Duodenal mucosa (tissue), 2 donors: ENCODE data around the gene FAM168B.

Experiments used
- H3K27ac ChIP-seq: one replicate; pipeline ENCODE4 v1.7.0; 2013; ENCODE audit warnings: low read depth, low read length
- H3K27me3 ChIP-seq, 2 donors: one replicate each; pipeline ENCODE4 v1.7.0; 2013; ENCODE audit warnings: low read length in 2 of 2, control low read depth in 1 of 2; ENCODE audit not compliant: insufficient read depth in 2 of 2, control insufficient read depth in 1 of 2
- H3K36me3 ChIP-seq, 2 donors: one replicate each; pipeline ENCODE4 v1.7.0; 2013; ENCODE audit warnings: low read length in 2 of 2, control low read depth in 1 of 2; ENCODE audit not compliant: insufficient read depth in 2 of 2, control insufficient read depth in 1 of 2
- H3K4me1 ChIP-seq, 2 donors: one replicate each; pipeline ENCODE4 v1.7.0; 2013; ENCODE audit warnings: low read length in 2 of 2, control low read depth in 1 of 2; ENCODE audit not compliant: insufficient read depth in 2 of 2, control insufficient read depth in 1 of 2
- H3K4me3 ChIP-seq, 2 donors: one replicate each; pipeline ENCODE4 v1.7.0; 2013; ENCODE audit warnings: low read length in 2 of 2, low read depth in 1 of 2
- H3K9ac ChIP-seq, 2 donors: one replicate each; pipeline ENCODE4 v1.7.0; 2013; ENCODE audit warnings: low read length in 2 of 2, low read depth in 1 of 2
- H3K9me3 ChIP-seq, 2 donors: one replicate each; pipeline ENCODE4 v1.7.0; 2013; ENCODE audit warnings: low read length in 2 of 2, control low read depth in 1 of 2; ENCODE audit not compliant: control insufficient read depth in 1 of 2

FAM168B gene

DNA sequence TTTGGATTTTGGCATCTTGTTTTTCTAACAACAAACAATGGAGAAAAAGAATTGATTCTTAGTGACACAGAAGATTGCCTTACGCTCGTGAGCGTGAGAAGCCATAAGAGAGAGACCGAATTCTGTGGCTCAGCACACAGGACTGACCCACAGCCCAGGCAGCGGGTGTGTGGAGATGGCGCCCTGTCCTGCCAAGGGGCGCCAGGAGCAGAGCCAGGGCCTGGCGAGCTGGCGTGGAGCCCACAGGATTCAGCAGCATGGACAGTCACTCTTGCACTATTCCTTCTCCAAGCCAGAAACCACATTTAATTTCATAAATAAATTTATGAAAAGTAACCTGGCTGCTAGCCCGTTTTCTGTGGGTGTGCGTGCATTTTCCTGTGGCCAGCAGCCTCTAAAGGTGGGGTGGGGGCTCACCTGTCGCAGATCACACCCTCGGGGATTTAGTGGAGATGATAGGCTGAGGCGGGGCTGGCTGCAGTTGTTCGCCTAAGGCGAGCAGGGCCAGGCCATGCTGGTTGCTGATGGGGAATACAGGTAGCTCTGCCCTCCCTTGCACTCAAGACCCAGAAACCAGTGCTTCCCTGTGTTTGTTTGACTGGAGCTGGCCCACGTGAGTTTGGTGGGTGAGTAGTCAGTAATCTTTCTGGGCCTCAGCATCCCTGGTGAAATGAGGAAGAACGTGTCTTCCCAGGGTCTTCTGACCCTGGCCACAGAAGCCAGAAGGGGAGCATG is 46.2 kb downstream of the FAM168B start:
- no peaks in the 10 kb centered on the region for H3K27me3 ChIP-seq
- H3K4me3 ChIP-seq: no peak overlapping the region
- H3K27ac ChIP-seq: no peak overlapping the region
- H3K9me3 ChIP-seq: no peaks in the 10 kb centered on the region
- peaks cover 24 to 58% of the 10 kb centered on the region in 2 donors for H3K36me3 ChIP-seq
- no peak overlapping the region for H3K9ac ChIP-seq
- no peaks in the 10 kb centered on the region for H3K4me1 ChIP-seq

DNA sequence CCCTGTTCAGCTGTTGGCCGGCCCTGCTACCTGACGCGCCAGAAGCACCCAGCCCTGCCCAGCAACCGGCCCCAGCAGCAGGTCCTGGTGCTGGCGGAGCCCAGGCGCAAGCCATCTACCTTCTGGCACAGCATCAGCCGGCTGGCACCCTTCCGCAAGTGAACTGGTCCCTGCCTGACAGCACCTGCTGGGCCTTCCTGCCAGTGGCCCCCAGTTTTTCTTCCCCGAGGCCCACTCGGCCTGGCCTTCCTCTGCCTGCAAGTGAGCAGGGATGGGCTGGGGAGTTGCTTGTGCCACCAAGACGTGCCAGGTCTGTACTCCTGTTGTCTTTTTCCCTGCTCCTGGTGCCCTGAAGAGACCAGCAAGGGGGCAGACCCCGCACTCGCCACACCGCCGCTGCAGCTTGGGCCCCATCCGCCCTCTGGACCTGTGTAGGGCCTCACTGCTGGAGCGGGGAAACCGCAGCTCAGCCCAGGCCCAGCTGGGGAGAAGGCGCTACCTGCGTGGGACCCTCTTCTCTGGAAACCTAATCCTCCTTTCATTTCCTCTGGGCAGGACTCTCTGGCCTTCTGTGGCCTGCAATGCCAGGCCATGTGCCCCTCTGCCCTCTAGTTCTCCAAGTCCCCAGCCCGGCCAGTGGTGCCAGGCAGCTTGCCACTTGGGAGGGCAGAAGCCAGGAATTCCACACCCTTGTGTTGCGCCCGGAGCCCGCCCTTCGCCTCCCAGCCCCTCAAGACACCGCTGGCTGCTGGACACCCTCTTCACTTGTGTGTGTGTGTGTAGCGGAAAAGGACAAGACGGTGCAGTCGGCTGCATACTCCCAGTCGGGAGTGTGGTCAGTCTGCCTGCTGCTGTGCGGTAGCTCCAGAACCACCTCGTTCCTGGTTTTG is 47.0 kb downstream of the FAM168B start:
- Histone ChIP-seq H3K4me1 (no peaks in the 10 kb centered on the region), H3K4me3 (no peak overlapping the region), H3K9me3 (no peaks in the 10 kb centered on the region), H3K27me3 (peaks cover 0 to 1% of the 10 kb centered on the region in 2 donors), H3K36me3 (peaks cover 18 to 50% of the 10 kb centered on the region in 2 donors), H3K27ac (no peak overlapping the region), H3K9ac (no peak overlapping the region)

DNA sequence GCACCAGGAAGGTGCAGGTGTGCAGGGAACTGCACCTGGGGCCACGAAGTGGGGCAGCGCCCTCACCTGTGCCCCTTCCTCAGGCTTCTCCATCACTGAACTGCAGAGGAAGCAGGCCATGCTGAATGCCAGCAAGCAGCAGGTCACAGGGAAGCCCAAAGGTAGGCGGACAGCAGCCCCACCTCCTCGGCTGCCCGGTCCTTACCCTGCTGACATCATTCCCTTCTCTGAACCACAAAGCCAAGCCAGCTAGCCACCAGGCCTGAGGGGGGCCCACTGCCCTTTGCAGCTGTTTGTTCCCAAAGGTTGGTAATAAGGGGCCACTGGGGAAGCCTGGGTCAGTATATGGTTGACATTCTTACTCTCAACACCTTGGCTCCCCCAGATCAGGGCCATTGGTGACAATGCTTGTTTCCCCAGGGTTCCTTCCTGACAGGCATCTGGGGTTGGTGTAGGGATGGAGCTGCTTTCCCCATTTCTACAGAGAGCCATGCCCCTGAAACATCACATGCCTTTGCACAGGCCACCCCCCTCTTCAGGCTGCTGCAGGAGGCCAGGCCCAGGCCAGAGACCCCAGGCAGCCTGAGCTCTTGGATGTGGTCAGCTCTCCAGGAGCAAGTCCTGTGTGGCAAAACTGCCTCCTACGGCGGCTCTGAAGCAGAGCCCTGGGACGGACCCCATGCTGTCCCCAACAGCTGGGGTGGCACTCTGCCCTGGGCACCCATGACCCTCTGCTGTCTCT is 47.8 kb downstream of the FAM168B start:
- H3K4me1 ChIP-seq: no peaks in the 10 kb centered on the region
- H3K9me3 ChIP-seq: no peaks in the 10 kb centered on the region
- H3K9ac ChIP-seq: no peak overlapping the region
- H3K4me3 ChIP-seq: no peak overlapping the region
- peaks cover 0 to 10% of the 10 kb centered on the region in 2 donors for H3K27me3 ChIP-seq
- peaks cover 18 to 42% of the 10 kb centered on the region in 2 donors for H3K36me3 ChIP-seq
- H3K27ac ChIP-seq: no peak overlapping the region

DNA sequence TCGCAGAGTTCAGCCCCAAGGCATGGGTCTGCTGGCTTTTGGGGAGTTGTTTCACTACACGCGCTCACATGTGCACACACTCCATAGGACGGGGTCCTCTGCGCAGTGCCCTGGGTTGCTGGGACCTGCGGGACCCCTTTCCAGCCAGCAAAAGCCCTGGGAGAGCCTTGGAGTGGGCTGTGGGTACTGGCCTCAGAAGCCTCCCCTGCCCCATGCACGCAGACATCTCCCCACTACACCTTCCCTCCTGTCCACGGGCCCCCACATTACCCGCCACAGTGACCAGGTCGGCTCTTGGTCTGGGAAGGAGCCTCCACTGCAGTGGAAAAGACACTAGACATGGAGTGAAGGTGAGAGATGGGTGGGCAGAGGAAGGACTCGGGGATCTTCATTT is 48.5 kb downstream of the FAM168B start:
- H3K4me1 ChIP-seq: no peaks in the 10 kb centered on the region
- H3K9ac ChIP-seq: no peak overlapping the region
- no peaks in the 10 kb centered on the region for H3K9me3 ChIP-seq
- no peak overlapping the region for H3K27ac ChIP-seq
- H3K4me3 ChIP-seq: no peak overlapping the region
- H3K27me3 ChIP-seq: peaks cover 0 to 16% of the 10 kb centered on the region in 2 donors
- peaks cover 12 to 35% of the 10 kb centered on the region in 2 donors for H3K36me3 ChIP-seq

DNA sequence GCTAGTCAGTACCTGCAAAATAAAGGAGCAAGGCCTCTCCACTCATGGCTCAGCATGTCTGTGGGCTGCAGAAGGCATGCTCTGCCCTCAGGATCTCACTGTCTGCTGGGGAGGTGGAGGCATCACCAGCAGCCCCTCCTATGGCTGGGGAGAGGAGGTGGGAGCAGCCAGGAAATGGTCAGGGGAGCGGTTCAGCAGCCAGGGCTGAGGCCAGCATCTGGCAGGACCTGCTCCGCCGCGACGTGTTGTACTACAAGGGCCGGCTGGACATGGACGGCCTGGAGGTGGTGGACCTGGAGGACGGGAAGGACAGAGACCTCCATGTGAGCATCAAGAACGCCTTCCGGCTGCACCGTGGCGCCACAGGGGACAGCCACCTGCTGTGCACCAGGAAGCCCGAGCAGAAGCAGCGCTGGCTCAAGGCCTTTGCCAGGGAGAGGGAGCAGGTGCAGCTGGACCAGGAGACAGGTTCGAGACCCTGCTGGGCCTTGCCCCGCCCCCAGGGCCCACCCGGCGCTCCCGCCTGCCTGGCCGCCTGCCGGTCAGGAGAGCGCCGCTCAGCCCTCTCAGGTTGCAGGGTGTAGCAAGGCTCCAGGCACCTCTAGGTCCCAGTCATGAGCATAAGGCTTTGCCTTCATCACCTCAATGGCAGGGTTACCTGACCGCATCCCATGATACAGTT is 49.0 kb downstream of the FAM168B start:
- Histone ChIP-seq H3K4me1 (no peaks in the 10 kb centered on the region), H3K9ac (no peak overlapping the region), H3K27me3 (peaks cover 2 to 17% of the 10 kb centered on the region in 2 donors), H3K36me3 (peaks cover 7 to 30% of the 10 kb centered on the region in 2 donors), H3K27ac (no peak overlapping the region), H3K9me3 (no peaks in the 10 kb centered on the region), H3K4me3 (no peak overlapping the region)

- Histone ChIP-seq H3K36me3 (peaks cover 0 to 22% of the 10 kb centered on the region in 2 donors), H3K9ac (no peak overlapping the region), H3K27me3 (peaks cover 4 to 22% of the 10 kb centered on the region in 2 donors), H3K4me3 (no peak overlapping the region), H3K9me3 (no peaks in the 10 kb centered on the region), H3K27ac (no peak overlapping the region), H3K4me1 (no peaks in the 10 kb centered on the region)
Observed at GRCh38 chr2:131043199-131044074, 49.8 kb downstream of the FAM168B start.

GRCh38 chr2:131042148-131042775 is 51.0 kb downstream of the FAM168B start:
- H3K36me3 ChIP-seq: peaks cover 0 to 11% of the 10 kb centered on the region in 2 donors
- H3K9me3 ChIP-seq: no peaks in the 10 kb centered on the region
- no peaks in the 10 kb centered on the region for H3K4me1 ChIP-seq
- peaks cover 8 to 26% of the 10 kb centered on the region in 2 donors for H3K27me3 ChIP-seq
- H3K27ac ChIP-seq: no peak overlapping the region
- H3K4me3 ChIP-seq: no peak overlapping the region
- no peak overlapping the region for H3K9ac ChIP-seq

DNA sequence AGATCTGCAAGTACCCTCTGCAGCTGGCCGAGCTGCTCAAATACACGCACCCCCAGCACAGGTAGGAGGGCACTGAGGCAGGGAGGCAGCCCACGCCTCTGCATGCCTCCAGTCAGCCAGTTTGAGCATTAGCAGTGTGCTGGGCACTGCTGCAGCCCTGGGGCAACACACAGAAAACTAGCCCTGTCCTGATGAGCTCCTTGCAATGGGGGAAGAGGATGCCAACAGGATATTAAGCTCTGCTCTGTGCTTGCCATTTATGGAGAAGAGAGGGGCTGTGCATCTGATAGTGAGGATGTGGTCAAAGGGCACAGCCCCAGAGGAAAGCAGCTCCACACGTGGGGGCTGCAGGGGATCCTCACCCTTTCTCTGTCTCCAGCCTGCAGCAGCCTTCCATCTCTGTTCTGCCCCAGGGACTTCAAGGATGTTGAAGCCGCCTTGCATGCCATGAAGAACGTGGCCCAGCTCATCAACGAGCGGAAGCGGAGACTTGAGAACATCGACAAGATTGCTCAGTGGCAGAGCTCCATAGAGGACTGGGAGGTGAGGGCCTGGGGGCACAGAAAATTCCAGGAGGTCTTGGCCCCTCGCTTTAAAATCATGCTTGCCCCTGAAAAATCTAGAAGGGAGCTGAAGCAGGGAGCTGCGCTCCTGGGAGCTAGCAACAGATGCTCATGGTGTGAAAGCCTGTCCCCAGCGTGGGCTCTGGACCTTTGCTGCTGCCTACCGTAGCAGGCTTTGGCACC is 51.7 kb downstream of the FAM168B start:
- H3K4me3 ChIP-seq: no peak overlapping the region
- H3K9me3 ChIP-seq: no peaks in the 10 kb centered on the region
- H3K36me3 ChIP-seq: peaks cover 0 to 4% of the 10 kb centered on the region in 2 donors
- H3K27me3 ChIP-seq: peaks cover 14 to 33% of the 10 kb centered on the region in 2 donors
- H3K27ac ChIP-seq: no peak overlapping the region
- H3K9ac ChIP-seq: no peak overlapping the region
- no peaks in the 10 kb centered on the region for H3K4me1 ChIP-seq
